Activated CD8-positive, alpha-beta T cell treated with anti-CD3 and anti-CD28 coated beads for 36 hours (primary cell): Measurements from ENCODE around the gene PARS2. TPM values are rescaled to one million over a fixed set of nuclear protein-coding genes. Genes with fewer than 3 reads are reported as not detected.
"Not testable (repeated sequence)": the region's sequence is repeated elsewhere in the genome, so short reads cannot be mapped to it uniquely, and the experiment has no call there.

Experiments used
- ATAC-seq: fragments of 200-7000 bp; cut with Tn5 transposase; one replicate; pipeline ENCODE4 v1.10.0; 2021; ENCODE audit warnings: mild to moderate bottlenecking, moderate library complexity
- CTCF ChIA-PET: fragments of 350-600 bp; sonication (Branson Sonifier 250); formaldehyde crosslinking; loops from one replicate; lab custom pipeline; 2021; ENCODE audit warnings: antibody characterized with exemption; lab: Charles Lee
- POLR2A ChIA-PET: fragments of 350-600 bp; sonication (Branson Sonifier 250); formaldehyde crosslinking; loops from one replicate; lab custom pipeline; 2021; ENCODE audit warnings: antibody characterized with exemption; lab: Charles Lee
- DNase-seq: peaks from one replicate; pipeline ENCODE4 v3.0.0-alpha.2; 2020
- H3K27ac Mint-ChIP-seq: one replicate; pipeline ENCODE4 v1.8.0; 2021; ENCODE audit warnings: mild to moderate bottlenecking, mixed read lengths
- H3K27me3 Mint-ChIP-seq: one replicate; pipeline ENCODE4 v1.8.0; 2021; ENCODE audit warnings: mixed read lengths
- H3K36me3 Mint-ChIP-seq: one replicate; pipeline ENCODE4 v1.8.0; 2021; ENCODE audit warnings: low read depth, mixed read lengths
- H3K4me1 Mint-ChIP-seq: one replicate; pipeline ENCODE4 v1.8.0; 2021; ENCODE audit warnings: low read depth, mixed read lengths
- H3K4me3 Mint-ChIP-seq: one replicate; pipeline ENCODE4 v1.8.0; 2021; ENCODE audit warnings: mild to moderate bottlenecking, moderate library complexity, mixed read lengths
- H3K9me3 Mint-ChIP-seq: one replicate; pipeline ENCODE4 v1.8.0; 2021; ENCODE audit warnings: mixed read lengths
- CTCF ChIP-seq: fragments of 200-600 bp; IDR thresholded peaks from one replicate; pipeline ENCODE4 v1.8.0; 2022; ENCODE audit warnings: antibody characterized with exemption, mild to moderate bottlenecking
- intact Hi-C: fragments of 100-400 bp; cut with micrococcal nuclease; formaldehyde crosslinking; loops from one replicate; pipeline ENCODE4 v1.10.0; 2022
- total RNA-seq, 2 experiments: library from RNA; stranded (reverse); gene quantifications; one replicate each; pipeline ENCODE4 v1.2.3, GENCODE V29; 2021

Gene PARS2
- total RNA-seq, 2 experiments from 2014 or later: 6.0 to 6.7 TPM

DNA sequence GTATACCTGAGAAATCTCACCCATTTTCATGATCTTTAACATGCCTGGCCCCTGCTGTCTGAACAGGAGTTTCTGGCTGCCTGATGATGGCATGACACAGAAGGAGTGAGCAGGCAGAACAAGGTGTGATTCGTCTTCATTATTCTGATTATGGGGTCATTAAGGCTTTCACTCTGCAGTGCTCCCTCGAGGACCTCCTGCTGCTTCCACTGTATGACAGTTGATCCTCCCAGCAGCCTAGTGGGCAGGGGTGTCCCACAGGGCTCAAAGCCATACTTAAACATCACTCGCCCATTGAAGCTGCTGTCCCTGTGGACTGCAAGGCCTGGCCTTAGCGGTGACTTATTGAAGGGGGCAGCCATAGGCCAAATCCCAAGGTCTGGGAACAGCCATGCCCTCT, 12.7 kb upstream of the PARS2 start:
- DNase-seq (no peak), ATAC-seq (no peak)
- ChIA-PET POLR2A (no interaction called here), CTCF (interaction anchor here (0.9 to 1.9 kb wide), 4 partner anchors 11 to 24 kb away, joined by 3 to 6 read pairs (median 4); partner anchors contain the start of gene TTC22)
- no peaks in the 10 kb centered on the region for H3K4me1 Mint-ChIP-seq
- H3K4me3 Mint-ChIP-seq: no peak overlapping the region
- H3K27ac Mint-ChIP-seq: no peak overlapping the region
- H3K36me3 Mint-ChIP-seq: no peaks in the 10 kb centered on the region
- intact Hi-C loops: no loop called here
- TF ChIP-seq CTCF: no peak
- no peaks in the 10 kb centered on the region for H3K27me3 Mint-ChIP-seq
- H3K9me3 Mint-ChIP-seq: no peaks in the 10 kb centered on the region

GRCh38 chr1:54775828-54776721, 11.8 kb upstream of the PARS2 start:
- H3K9me3 Mint-ChIP-seq, H3K36me3 Mint-ChIP-seq, H3K4me1 Mint-ChIP-seq, DNase-seq, intact Hi-C loops, H3K27ac Mint-ChIP-seq, H3K27me3 Mint-ChIP-seq, H3K4me3 Mint-ChIP-seq, ATAC-seq: not testable (repeated sequence)
- ChIA-PET CTCF (interaction anchor here (0.7 to 1.9 kb wide), 5 partner anchors 10 to 723 kb away, joined by 3 to 6 read pairs (median 4); partner anchors contain the start of genes TCEANC2, TMEM59 and TTC22), POLR2A (interaction anchor here (0.9 kb wide), 1 partner anchor 11 kb away, joined by 4 read pairs; no protein-coding TSS in a partner anchor)

- Mint-ChIP-seq H3K36me3 (no peaks in the 10 kb centered on the region), H3K27me3 (no peaks in the 10 kb centered on the region), H3K9me3 (no peaks in the 10 kb centered on the region), H3K4me3 (no peak overlapping the region), H3K4me1 (no peaks in the 10 kb centered on the region), H3K27ac (no peak overlapping the region)
- POLR2A ChIA-PET: interaction anchor here (0.9 kb wide), 1 partner anchor 10 kb away, joined by 4 read pairs; no protein-coding TSS in a partner anchor
- no peak for TF ChIP-seq CTCF
- DNase-seq (peak; percentile 37), ATAC-seq (peak; percentile 82)
- CTCF ChIA-PET: interaction anchor here (0.7 kb wide), 1 partner anchor 721 kb away, joined by 4 read pairs; the partner anchor contains the start of genes TCEANC2 and TMEM59
- intact Hi-C loops: no loop called here
Measured at GRCh38 chr1:54774820-54775498, 10.6 kb upstream of the PARS2 start.

DNA sequence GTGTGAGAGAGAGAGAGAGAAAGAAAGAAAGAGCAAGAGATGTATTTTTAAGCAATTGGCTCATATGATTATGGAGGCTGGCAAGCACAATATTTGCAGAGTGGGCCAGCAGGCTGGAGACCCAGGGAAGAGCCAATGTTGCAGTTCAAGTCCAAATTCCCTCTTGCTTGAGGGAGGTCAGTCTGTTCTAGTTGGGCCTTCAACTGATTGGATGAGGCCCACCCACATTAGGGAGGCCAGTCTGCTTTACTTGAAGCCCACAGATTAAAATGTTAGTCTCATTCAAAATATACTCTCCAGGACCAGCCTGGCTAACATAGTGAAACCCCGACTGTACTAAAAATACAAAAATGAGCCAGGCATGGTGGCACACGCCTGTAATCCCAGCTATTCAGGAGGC, 8.6 kb upstream of the PARS2 start:
- Mint-ChIP-seq H3K4me3 (no peak overlapping the region), H3K27ac (no peak overlapping the region), H3K4me1 (no peaks in the 10 kb centered on the region), H3K36me3 (no peaks in the 10 kb centered on the region), H3K27me3 (no peaks in the 10 kb centered on the region), H3K9me3 (no peaks in the 10 kb centered on the region)
- ATAC-seq: no peak
- intact Hi-C loops: no loop called here
- TF ChIP-seq CTCF: no peak
- ChIA-PET POLR2A (no interaction called here), CTCF (interaction anchor here (1.7 kb wide), 1 partner anchor 17 kb away, joined by 5 read pairs; no protein-coding TSS in a partner anchor)
- no peak for DNase-seq

DNA sequence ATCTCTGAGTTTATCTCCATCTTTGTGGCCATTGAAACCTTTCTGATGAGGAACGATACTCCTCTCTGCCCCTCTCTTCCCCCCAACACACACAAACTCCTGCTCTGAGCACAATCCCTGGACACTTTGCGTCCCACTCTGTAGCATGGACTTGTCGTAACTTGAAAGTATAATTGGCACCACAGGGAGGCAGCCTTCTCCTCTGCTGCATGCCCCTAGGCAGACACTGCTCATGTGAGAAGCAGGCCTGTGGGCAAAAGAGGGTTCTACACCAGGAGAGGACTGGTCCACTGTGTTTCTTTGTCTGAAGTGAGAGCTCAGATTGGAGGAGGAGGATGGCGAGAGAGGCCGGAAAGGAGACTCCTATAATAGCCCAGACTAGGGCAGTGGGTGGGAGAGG, 3.8 kb upstream of the PARS2 start:
- no peak for TF ChIP-seq CTCF
- Mint-ChIP-seq H3K36me3 (peaks cover 1% of the 10 kb centered on the region), H3K4me3 (no peak overlapping the region), H3K4me1 (peaks cover 9% of the 10 kb centered on the region), H3K9me3 (no peaks in the 10 kb centered on the region), H3K27ac (no peak overlapping the region), H3K27me3 (no peaks in the 10 kb centered on the region)
- CTCF ChIA-PET: interaction anchor here (0.8 to 1.8 kb wide), 3 partner anchors 25 to 43 kb away, joined by 3 to 5 read pairs (median 3); partner anchors contain the start of gene TTC22
- intact Hi-C loops: no loop called here
- ATAC-seq: no peak
- POLR2A ChIA-PET: interaction anchor here (0.6 to 1.2 kb wide), 3 partner anchors 13 to 89 kb away, joined by 3 read pairs; no protein-coding TSS in a partner anchor
- DNase-seq: peak; percentile 21
